Measurements from ENCODE around the gene FBN3.

Gene FBN3

GRCh38 chr19:8101311-8101710, 48.1 kb downstream of the FBN3 start:
- no peak for TF ChIP-seq CTCF (IDR thresholded peaks at IDR 0.05; ENCODE audit: low read depth, low read length)
- no peak overlapping the region for H3K4me3 ChIP-seq (replicated peaks in 1 of 2; ENCODE audit: low read depth in 2 of 2, low read length in 2 of 2)
- no peak for DNase-seq (ENCODE audit: low read depth in 2 of 2)

DNA sequence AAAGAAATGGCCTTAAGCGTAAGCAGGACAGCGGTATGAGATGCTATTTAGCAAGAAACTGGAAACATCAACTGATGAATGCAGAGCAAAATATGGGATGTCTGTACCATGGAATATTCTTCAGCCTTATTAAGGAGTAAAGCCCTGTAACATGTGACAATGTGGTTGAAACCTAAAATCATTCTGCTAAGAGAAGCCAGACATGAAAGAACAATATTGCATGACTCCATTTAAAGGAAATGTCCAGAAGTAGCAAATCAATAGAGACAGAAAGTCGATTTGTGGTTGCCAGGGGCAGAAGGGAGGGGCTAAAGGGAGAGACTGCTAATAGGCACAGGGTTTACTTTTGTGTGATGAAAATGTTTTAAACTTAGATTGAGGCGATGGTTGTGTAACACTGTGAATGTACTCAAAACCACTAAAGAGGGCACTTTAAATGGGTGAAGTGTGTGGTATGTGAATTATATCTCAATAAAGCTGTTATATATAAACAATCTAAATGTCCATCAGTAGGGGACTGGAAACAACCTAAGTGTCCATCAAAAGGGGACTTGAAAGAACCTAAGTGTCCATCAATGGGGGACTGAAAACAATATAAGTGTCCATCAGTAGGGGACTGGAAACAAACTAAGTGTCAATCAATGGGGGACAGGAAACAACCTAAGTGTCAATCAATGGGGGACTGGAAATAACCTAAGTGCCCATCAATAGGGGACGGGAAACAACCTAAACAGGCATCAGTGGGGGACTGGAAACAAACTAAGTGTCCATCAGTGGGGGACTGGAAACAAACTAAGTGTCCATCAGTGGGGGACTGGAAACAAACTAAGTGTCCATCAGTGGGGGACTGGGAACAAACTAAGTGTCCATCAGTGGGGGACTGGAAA, 51.5 kb downstream of the FBN3 start:
- DNase-seq (ENCODE audit: low read depth in 2 of 2), result no peak
- H3K4me3 ChIP-seq (replicated peaks in 1 of 2; ENCODE audit: low read depth in 2 of 2, low read length in 2 of 2), result no peak overlapping the region
- no peak for TF ChIP-seq CTCF (IDR thresholded peaks at IDR 0.05; ENCODE audit: low read depth, low read length)

DNA sequence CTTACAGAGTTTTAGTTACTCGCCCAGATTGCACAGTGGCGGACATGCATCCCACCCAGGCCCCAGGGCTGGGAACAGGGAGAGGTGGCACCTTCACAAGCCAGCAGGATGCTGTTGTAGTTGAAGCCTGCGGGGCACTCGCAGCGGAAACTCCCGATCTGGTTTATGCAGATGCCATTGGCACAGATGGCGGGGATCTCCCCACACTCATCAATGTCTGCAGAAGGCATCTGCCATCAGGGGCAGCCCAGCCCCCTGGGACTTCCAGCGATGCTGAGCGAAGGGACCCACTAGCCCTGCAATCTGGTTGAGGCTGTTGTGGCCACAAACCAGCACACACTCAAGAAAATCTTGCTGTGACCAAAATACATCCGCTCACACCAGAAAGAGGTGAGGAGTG, 52.2 kb downstream of the FBN3 start:
- DNase-seq (ENCODE audit: low read depth in 2 of 2), result no peak
- TF ChIP-seq CTCF (IDR thresholded peaks at IDR 0.05; ENCODE audit: low read depth, low read length), result no peak
- no peak overlapping the region for H3K4me3 ChIP-seq (replicated peaks in 1 of 2; ENCODE audit: low read depth in 2 of 2, low read length in 2 of 2)

GRCh38 chr19:8096071-8096470, 53.3 kb downstream of the FBN3 start:
- no peak for DNase-seq (ENCODE audit: low read depth in 2 of 2)
- TF ChIP-seq CTCF (IDR thresholded peaks at IDR 0.05; ENCODE audit: low read depth, low read length), result peak; percentile 3
- no peak overlapping the region for H3K4me3 ChIP-seq (replicated peaks in 1 of 2; ENCODE audit: low read depth in 2 of 2, low read length in 2 of 2)

- no peak for DNase-seq (ENCODE audit: low read depth in 2 of 2)
- TF ChIP-seq CTCF (IDR thresholded peaks at IDR 0.05; ENCODE audit: low read depth, low read length), result no peak
- no peak overlapping the region for H3K4me3 ChIP-seq (replicated peaks in 1 of 2; ENCODE audit: low read depth in 2 of 2, low read length in 2 of 2)
These were observed 54.0 kb downstream of the FBN3 start for GRCh38 chr19:8095354-8095886.

DNA sequence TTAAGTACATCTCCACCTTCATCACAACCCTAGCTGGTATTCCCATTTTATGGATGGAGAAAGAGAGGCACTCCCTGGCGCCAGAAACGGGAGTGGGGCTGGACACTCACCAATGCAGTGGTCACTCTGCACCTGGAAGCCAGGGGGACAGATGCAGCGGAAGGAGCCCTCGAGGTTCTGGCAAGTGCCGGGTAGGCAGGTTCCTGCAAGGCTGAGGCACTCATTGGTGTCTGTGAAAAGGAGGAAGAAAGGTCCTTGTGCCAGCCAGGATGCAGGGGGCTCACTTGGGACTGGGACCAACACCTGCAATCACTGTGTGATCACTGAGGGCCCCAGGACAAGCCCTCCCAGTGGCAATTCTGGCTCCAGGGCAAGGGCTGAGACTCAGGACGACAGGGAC, 55.1 kb downstream of the FBN3 start:
- no peak overlapping the region for H3K4me3 ChIP-seq (replicated peaks in 1 of 2; ENCODE audit: low read depth in 2 of 2, low read length in 2 of 2)
- TF ChIP-seq CTCF (IDR thresholded peaks at IDR 0.05; ENCODE audit: low read depth, low read length), result no peak
- no peak for DNase-seq (ENCODE audit: low read depth in 2 of 2)

All from cardiac fibroblast (primary cell).